EH (cell line): ENCODE data around the gene CAPZB.

Experiments
- DNase-seq: peaks from one replicate; pipeline ENCODE4 v3.0.0-alpha.2; 2015; ENCODE audit warnings: low read depth

The CAPZB gene

GRCh38 chr1:19328486-19328885 lies 156.9 kb downstream of the CAPZB start:
- no peak for DNase-seq

- DNase-seq, result no peak
Measured at GRCh38 chr1:19327736-19328135, 157.6 kb downstream of the CAPZB start.

- DNase-seq, result no peak
Measured at GRCh38 chr1:19327301-19327700, 158.0 kb downstream of the CAPZB start.

- DNase-seq, result no peak
Measured at GRCh38 chr1:19326748-19327065, 158.6 kb downstream of the CAPZB start.

- DNase-seq, result no peak
Measured at GRCh38 chr1:19325958-19326747, 159.2 kb downstream of the CAPZB start.

- no peak for DNase-seq
Measured at GRCh38 chr1:19325368-19325957, 159.9 kb downstream of the CAPZB start.

- no peak for DNase-seq
Measured at GRCh38 chr1:19324665-19324990, 160.7 kb downstream of the CAPZB start.

GRCh38 chr1:19323987-19324664 lies 161.2 kb downstream of the CAPZB start:
- DNase-seq, result no peak

- no peak for DNase-seq
Measured at GRCh38 chr1:19322481-19322880, 162.9 kb downstream of the CAPZB start.

- DNase-seq, result no peak
Measured at GRCh38 chr1:19321071-19321470, 164.3 kb downstream of the CAPZB start.

GRCh38 chr1:19319196-19319595 lies 166.1 kb downstream of the CAPZB start:
- DNase-seq, result no peak

GRCh38 chr1:19317126-19317910 lies 168.0 kb downstream of the CAPZB start:
- no peak for DNase-seq

- peak; percentile 70 for DNase-seq
Measured at GRCh38 chr1:19315378-19316198, 169.8 kb downstream of the CAPZB start.

- no peak for DNase-seq
Measured at GRCh38 chr1:19313961-19314882, 171.1 kb downstream of the CAPZB start.

- DNase-seq, result no peak
Measured at GRCh38 chr1:19313636-19313959, 171.7 kb downstream of the CAPZB start.

GRCh38 chr1:19312782-19313635 lies 172.3 kb downstream of the CAPZB start:
- DNase-seq, result no peak

- peak; percentile 94 for DNase-seq
Measured at GRCh38 chr1:19311931-19312781, 173.2 kb downstream of the CAPZB start, which contains the start of the genes AKR7A2 and SLC66A1. TSS of gene AKR7A2 (minus strand) at chr1:19312144. CDS start at chr1:19312124, 20 bp downstream. TSS of gene SLC66A1 (plus strand) at chr1:19312326. CDS start at chr1:19317678, 5,352 bp downstream.

- DNase-seq, result no peak
Measured at GRCh38 chr1:19311503-19311930, 173.8 kb downstream of the CAPZB start.
